HG03064 (cell line): ENCODE measurements around the gene GON4L.
"Not testable (repeated sequence)": the region's sequence is repeated elsewhere in the genome, so short reads cannot be mapped to it uniquely, and the experiment has no call there.

Experiments used
- ATAC-seq: cut with Tn5 transposase; IDR thresholded peaks from one replicate; pipeline ENCODE4 v1.9.1; 2021; ENCODE audit warnings: low read depth; ENCODE audit not compliant: unreplicated experiment

GON4L gene

GRCh38 chr1:155856975-155857930 is at the start of gene GON4L:
GON4L (minus strand) TSS chr1:155857214; CDS start chr1:155853780, 3,434 bp downstream.
- ATAC-seq: no peak

DNA sequence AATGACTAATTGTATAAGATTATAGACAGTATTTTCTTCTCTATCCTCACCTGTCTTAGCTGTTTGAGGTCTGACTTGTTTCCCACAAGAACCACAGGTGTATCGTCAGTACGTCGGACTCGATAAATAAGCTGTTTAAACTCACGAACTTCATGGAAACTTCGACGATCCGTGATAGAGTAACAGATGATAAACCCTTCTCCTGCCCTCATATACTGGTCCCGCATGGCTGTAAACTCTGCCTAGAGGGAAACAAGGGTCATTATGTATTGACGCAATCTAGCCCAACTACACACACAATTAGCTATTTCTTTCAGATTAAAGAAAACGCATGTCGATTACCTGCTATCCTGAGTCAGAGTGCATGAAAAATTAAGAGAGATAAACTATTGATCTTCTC is 47.2 kb upstream of the GON4L start:
- no peak for ATAC-seq

GRCh38 chr1:155900161-155900560 is 43.1 kb upstream of the GON4L start:
- no peak for ATAC-seq

- no peak for ATAC-seq
Measured at GRCh38 chr1:155899683-155900082, 42.7 kb upstream of the GON4L start.

- no peak for ATAC-seq
Measured at GRCh38 chr1:155898888-155899287, 41.9 kb upstream of the GON4L start.

GRCh38 chr1:155897746-155898145 is 40.7 kb upstream of the GON4L start:
- no peak for ATAC-seq

GRCh38 chr1:155896476-155896875 is 39.5 kb upstream of the GON4L start:
- not testable (repeated sequence) for ATAC-seq

- ATAC-seq: not testable (repeated sequence)
Measured at GRCh38 chr1:155895617-155896016, 38.6 kb upstream of the GON4L start.

DNA sequence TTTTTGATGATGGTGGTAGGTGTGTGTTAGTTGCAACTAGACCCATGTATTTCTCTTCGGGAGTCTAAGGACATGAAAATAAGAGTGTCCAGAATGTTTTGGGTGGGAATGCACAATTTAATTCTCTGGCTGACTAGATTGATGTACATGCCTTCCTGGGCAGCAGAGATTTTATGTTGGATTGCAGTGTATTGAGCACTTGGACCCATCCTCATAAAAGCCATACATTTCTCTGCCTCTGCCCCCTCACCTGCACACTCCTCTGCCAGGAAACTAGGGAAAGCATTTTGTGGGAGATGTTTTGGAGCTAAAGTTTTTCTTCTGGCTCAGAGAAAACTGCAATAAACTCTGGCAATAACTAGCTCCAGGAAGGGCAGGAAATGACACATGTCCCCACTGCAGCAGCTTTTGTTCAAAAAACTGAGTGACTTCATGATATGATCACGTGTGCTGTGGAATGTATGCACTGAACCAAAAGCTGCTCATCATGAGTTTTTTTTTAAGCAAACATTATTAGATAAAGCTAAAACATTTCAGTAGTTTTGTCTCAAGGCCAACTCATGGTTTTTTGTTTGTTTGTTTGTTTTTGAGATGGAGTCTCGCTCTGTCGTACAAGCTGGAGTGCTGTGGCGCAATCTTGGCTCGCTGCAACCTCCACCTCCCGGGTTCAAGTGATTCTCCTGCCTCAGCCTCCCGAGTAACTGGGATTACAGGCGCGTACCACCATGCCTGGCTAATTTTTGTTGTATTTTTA is 36.6 kb upstream of the GON4L start:
- ATAC-seq: no peak

DNA sequence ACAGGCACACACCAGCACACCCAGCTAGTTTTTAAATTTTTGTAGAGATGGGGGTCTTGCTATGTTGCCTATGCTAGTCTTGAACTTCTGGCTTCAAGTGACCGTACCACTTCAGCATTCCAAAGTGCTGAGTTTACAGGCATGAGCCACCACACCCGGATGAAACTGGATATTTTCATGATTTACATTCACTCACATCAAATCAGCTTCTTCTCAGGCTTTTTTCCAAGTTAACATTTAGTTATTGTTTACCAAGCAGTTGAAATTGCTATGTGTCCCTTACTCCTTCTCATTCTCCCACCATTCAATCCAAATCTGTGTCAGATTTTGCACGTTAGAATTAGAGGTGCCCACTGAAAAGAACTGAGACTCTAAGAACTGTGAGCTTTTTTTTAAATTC is 35.8 kb upstream of the GON4L start:
- no peak for ATAC-seq

DNA sequence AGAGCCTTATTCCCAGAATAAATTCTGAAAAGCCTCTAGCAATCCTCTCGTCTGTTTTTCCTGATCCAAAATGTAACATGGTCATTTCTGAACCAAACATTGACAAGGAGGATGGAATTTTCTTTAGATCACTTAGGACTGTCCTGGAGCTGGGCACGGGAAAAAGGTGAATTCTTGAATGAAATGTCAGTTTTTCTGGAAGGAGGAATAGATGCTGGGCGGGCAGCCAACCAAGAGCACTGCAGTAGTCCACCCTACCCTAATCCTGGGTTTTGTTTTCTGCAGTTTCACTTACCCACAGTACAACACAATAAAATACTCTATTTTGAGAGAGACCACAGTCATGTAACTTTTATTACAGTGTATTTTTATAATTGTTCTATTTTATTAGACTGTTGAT is 33.2 kb upstream of the GON4L start:
- no peak for ATAC-seq

GRCh38 chr1:155889566-155889965 is 32.6 kb upstream of the GON4L start:
- no peak for ATAC-seq

GRCh38 chr1:155888481-155888880 is 31.5 kb upstream of the GON4L start:
- ATAC-seq: no peak

DNA sequence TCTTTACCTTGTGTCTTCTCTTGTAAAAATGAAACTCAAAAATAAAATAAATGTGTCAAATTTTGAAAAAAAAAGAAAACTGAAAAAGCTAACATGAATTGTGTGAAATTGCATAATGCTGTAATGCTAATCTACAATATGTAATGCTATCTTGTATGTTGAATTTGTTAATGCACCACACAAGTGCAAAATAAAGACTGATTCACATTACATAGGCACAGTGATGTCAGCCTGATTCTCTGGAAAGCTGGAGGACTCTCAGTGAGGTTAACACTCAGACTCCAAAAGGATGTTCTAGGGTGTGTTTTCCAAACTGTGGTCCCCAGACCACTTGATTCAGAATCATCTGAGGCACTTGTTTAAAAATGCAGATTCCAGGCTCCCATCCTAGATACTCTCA is 28.0 kb upstream of the GON4L start:
- no peak for ATAC-seq

DNA sequence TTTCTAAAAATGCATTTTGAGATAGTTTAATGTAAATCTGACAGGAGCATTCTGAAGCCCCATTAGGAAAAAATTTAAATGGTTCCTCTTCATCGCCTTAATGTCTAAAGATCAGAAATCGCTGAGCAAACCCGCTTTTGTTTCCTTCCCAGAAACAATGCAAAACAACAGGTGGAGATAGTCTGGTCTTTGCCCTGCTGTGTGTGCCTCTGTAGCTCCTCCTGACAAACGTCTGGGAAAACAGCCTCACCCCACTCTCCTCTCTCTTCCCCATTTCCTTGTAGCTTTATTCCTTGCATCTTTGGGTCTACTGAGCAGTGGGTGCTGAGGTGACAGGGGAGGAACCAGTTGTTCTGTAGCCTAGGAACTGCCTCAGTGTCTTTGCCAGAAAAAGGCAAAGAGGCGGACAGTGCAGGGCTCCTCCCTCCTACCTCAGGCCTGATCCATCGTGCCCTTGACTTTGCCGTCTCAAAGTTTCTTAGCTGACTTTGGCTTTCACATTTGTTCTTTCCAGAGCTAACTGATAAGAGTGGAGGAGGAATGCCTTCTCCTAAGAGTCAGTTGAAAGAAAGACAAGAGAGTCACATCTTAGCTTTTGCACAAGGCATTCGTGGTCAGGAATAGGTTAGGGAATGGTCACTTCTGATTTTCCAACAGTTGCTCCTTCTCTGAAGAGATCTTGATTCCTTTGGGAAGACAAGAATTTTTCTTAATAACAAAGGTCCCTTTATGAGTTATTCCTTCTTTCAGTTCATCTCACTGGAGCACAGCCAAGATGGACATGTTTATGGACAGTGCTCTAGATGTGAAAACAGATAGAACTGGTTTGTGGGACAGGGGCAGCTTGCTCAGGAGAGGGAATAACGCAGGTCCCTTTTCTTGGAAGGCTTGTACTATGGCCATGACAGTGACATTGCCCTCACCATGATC is 27.3 kb upstream of the GON4L start:
- ATAC-seq: no peak

- ATAC-seq: no peak
Measured at GRCh38 chr1:155882766-155883165, 25.8 kb upstream of the GON4L start.

DNA sequence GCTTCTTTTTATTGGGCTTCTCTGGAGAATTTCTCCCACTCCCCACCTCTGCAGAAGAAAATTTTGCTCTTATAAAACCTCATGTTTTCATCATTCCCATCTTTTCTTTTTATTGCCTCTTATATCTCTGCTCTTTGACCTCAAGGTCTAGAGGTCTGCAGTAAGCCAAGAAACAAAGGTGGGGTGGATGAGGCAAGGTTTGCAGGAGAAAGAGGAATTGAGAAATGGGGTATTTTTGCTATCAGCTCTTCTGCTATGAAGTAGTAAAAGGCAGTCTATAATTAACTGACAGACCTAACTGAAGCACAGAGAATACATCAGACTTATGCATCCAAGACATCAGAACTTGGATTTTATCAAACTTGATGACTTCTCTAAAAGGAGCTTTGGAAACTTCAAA is 25.2 kb upstream of the GON4L start:
- no peak for ATAC-seq

DNA sequence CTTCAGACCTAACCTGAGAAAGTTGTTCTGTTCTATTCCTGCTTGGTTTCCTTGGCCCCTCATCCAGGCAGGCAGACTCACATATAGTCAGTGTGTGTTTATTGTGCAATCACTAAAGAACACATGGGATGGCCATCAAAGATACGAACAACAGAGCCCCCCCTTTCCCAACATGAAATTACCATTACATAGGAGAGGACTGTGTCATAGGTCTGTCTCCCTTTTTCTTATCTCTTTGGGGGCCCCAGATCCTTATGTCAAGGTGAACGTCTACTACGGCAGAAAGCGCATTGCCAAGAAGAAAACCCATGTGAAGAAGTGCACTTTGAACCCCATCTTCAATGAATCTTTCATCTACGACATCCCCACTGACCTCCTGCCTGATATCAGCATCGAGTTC is 23.9 kb upstream of the GON4L start:
- ATAC-seq: no peak

GRCh38 chr1:155880251-155880650 is 23.2 kb upstream of the GON4L start:
- no peak for ATAC-seq

GRCh38 chr1:155877945-155878344 is 20.9 kb upstream of the GON4L start:
- ATAC-seq: no peak

- ATAC-seq: no peak
Measured at GRCh38 chr1:155873860-155874259, 16.8 kb upstream of the GON4L start.
